ENCODE results near the gene TBX21.

Gene TBX21, protein sequence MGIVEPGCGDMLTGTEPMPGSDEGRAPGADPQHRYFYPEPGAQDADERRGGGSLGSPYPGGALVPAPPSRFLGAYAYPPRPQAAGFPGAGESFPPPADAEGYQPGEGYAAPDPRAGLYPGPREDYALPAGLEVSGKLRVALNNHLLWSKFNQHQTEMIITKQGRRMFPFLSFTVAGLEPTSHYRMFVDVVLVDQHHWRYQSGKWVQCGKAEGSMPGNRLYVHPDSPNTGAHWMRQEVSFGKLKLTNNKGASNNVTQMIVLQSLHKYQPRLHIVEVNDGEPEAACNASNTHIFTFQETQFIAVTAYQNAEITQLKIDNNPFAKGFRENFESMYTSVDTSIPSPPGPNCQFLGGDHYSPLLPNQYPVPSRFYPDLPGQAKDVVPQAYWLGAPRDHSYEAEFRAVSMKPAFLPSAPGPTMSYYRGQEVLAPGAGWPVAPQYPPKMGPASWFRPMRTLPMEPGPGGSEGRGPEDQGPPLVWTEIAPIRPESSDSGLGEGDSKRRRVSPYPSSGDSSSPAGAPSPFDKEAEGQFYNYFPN

DNA sequence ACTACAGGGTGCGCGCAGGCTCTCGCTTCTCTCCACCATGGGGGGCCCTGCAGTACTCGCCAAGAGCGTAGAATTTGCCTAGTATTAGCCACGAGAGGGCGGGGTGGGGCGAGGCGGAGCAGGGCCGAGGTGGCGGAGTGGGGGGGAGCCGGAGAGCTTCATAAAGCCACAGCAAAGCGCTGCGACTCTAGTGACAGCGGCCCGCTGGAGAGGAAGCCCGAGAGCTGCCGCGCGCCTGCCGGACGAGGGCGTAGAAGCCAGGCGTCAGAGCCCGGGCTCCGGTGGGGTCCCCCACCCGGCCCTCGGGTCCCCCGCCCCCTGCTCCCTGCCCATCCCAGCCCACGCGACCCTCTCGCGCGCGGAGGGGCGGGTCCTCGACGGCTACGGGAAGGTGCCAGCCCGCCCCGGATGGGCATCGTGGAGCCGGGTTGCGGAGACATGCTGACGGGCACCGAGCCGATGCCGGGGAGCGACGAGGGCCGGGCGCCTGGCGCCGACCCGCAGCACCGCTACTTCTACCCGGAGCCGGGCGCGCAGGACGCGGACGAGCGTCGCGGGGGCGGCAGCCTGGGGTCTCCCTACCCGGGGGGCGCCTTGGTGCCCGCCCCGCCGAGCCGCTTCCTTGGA is at the start of gene TBX21:
Gene TBX21, plus strand, starts transcription at position 190 of the 627 bp plus-strand sequence. Its CDS starts 219 bp downstream, at position 409.
- in situ Hi-C loops (cut with MboI; ENCODE audit: low sequenced_read_pairs) = no loop called here

DNA sequence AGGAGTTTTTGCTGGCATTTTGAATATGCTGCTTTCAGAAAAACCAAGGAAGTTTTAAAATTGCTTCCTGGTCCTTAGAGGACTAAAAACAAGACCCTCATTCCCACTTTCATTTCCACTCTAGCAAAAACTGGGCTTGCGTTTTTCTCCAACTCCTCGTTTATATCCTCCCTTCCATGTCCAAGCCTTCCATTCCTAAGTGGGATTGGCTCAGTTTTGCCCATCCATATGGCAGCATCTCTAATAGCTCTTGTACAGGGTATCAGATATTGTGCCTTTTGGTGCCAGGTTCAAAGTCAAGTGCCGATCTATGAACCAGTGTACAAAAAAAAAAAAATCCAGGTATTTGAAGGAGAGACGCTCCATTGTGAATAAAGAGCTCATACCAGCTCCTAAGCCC is 49.0 kb upstream of the TBX21 start:
- in situ Hi-C loops (cut with MboI; ENCODE audit: low sequenced_read_pairs) = no loop called here

DNA sequence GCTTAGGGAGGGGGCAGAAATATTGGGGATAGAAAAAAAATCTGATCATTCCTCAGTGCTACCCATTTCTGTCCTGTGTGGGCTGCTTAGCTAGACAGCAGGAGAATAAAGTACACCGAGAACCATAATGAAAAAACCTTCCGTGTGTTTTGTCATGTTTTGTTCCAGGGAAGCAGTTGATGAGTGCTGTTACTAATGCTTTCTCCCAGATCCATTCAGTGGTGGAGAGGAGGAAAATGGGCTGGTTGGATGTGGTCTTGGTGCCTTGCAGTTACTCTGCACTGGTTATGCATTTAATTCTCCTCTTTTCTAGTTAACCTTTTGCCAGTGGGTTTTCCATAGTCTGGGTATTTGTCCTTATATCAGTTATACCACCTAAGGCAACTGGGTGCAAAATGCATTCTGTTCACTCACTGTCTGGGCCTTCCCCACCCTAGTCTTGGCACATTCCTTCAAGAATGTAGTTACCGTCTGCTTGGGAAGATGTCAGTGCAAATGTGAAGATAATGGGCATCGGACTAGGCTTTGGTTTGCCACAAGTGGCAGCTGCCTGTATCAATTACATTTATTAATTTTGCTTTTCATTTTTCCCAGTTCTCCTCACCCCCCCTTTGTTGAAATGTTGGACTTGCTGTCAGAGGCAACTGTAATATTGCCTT is 48.4 kb upstream of the TBX21 start:
- in situ Hi-C loops (cut with MboI; ENCODE audit: low sequenced_read_pairs) = no loop called here

DNA sequence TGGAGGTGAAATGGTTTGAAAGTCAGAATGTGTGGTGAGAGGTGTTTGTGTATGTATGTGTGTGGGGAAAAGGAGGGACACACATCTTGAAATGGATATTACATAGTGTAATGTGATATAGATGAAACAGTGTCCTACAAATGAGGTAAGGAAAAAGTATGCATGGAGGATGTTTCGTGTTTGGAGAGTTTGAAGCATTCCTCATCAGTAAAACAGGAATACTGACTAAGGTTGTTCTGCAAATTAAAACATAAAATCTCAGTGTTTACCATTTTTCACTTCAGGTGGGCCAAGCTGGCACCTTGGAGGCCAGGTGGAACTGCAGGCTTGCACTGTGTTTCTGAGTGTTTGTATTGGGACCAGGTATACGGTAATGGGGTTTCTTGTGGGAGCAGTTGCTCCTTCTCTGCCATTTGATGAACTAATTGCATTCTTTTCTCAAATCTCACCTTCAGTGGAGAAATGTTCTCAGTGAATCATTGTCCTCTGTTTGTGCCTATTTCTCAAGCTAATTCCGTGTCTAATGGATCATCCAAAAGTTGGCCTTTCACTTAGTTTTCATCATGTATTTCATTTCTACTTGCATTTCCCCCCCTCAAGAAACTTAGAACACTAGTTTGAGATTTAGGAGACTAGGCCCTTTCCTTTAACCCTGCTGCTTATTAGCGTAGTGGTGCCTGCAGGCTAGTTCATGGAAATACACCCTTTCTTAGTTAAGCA is 47.3 kb upstream of the TBX21 start:
- in situ Hi-C loops (cut with MboI; ENCODE audit: low sequenced_read_pairs) = no loop called here

DNA sequence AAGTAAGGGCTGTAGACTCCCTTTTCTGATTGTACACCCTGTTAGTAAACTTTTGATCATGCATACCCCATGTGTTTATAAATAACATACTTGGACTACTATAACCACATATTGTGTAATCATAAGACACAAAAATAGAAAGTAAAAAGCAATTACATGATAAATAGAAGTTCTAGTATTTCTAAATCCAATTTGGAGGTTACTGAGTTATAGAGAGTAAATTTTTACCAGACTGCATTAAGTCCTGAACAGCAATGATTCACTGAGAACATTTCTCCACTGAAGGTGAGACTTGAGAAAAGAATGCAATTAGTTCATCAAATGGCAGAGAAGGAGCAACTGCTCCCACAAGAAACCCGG is 46.8 kb upstream of the TBX21 start:
- in situ Hi-C loops (cut with MboI; ENCODE audit: low sequenced_read_pairs) = no loop called here

DNA sequence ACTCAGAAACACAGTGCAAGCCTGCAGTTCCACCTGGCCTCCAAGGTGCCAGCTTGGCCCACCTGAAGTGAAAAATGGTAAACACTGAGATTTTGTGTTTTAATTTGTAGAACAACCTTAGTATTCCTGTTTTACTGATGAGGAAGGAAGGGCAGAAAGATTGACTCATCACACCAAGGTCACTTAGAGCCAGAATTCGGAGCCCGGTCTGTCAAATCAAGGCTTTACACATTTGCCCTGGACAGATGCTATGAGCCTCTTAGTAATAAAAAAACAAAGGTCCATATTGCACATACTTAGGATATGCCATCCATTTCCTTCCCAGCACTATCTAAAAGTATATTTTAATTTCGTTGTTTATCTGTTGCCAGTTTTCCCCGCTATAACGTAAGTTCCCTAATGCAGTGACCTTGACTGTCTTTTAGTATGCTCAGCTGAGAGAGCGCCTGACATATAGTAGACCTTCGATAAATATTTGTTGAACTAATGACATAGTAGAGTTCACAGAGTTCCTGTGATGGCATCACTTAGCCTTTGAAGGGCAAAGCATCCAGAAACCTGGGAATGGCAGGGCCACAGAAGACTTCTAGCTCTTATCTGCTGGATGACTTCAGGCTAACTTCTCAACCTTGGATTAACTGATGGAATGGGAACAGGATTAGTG is 46.2 kb upstream of the TBX21 start:
- in situ Hi-C loops (cut with MboI; ENCODE audit: low sequenced_read_pairs) = no loop called here

DNA sequence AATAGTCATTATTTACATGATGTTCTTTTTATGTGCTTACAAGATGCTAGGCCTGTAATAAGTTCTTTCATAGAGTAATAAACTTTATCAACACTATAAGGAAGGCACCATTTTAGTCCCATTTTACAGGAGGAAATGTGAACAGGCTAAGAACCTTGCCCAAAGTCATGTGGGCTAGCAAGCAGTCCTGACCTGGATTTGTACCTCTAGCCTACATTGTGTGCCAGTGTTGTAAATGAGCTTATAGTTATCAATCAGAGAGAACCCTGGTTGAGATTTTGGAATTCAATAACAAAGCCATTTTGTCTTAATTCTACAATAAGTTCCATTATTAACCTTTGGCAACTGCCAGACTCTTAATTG is 45.7 kb upstream of the TBX21 start:
- in situ Hi-C loops (cut with MboI; ENCODE audit: low sequenced_read_pairs) = no loop called here

DNA sequence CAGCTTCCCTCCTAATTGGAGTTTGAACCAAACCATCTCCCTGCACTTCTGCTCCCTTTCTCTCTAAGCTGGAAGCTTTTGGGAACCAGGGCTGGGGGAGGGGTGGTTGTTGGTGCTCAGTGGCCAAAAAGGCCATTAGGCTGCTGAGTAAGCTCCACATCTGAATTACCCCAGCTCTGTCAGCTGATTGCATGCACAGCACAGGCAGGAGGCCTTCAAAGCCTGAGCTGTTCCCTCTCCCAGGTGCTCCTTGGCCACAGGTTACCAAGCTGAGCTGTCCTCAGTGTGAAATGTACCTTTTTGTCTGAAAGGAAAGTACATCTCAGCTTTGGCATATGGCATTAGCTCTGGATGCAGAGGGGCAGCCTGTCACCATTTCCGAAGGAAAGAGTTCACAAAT is 45.3 kb upstream of the TBX21 start:
- in situ Hi-C loops (cut with MboI; ENCODE audit: low sequenced_read_pairs) = no loop called here

DNA sequence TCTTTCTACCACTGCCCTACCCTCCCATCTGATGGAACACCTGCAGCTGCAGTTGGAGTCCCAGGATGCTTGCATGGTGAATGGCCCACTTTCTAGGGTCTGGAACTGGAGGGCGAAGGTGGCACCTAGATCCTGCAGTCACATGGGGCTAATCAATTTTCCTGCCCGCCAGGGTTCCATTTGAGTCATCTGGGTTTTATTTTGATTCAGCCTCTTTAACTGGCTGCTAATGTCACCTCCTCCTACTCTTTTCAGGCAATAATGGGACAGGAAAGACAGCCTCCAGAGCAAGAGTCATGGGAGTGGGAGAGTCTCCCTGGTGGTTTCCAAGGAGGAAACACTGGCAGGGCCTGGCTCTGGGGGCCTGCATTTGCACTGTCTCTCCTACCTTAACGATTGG is 42.9 kb upstream of the TBX21 start:
- in situ Hi-C loops (cut with MboI; ENCODE audit: low sequenced_read_pairs) = no loop called here

DNA sequence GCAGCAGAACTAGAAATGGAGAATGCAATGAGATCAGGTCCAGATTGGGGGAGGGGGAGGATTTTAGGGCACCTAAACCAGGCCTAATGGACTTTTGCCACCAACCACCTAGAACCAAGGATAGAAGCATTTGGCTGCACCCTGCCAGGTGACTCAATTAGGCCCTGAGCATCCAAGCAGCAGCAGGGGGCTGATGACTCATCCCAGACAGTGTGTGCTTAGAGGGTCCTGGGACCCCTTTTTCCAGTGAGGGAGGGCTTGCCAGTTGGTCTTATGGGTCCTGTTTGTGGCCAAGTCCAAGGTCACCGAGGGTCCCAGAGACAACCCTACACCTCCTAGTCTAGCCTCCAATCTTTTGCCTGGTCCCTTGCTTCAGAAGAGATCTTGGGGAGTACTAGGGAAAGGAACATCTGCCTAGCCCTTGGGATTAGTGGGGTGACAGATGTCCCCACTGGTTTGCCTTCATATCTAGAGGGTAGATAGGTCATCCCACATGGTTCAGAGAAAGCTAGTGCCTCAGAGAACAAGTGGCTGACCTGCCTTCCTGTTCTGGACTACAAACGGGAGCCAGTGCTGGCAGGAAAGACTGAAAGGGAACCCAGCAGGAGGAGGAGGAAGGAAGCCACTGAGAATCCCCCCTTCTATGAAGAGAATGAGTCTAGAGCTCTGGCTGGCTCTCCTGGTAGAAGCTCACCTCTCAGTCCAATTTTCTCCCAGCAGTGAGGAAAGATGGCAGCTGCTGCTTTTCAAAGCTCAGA is 40.7 kb upstream of the TBX21 start:
- in situ Hi-C loops (cut with MboI; ENCODE audit: low sequenced_read_pairs) = no loop called here

DNA sequence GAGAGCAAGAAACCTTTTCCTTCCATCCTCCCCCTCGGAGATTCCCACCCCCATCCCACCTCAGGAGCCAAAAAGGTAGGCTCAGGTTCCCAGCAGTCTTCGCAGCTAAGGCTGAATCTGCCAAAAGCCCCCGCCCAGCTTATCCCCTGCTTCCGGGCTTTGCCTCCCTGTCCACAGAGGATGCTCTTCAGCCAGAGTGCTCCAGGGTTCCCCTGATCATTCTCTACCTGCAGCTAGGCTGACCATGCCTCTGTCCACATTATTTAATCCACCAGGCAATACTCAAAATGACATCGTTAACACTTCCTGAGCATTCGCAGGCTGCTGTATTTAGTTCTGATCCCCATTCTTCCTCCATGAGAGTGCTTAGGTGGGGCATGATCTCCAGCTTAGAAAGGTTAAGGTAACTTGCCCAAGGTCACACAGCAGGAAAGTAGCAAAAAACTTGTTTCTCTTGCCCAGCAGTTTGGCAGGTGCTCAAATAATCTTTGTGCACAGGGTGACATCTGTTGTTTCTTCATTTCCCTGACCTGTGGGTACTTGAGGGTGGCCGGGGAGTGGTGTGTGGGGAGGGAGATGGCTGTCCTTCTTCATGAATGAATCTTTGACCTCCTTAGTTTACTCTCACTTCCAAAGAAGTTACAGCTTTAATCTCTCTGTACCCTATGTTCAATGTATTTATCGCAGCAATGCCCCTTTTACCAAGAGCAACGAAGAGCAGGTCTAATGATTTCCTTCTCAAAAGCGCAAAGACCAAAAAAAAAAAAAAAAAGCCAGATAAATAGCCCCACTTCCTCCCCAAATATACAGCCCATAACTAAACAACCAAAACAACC is 39.9 kb upstream of the TBX21 start:
- in situ Hi-C loops (cut with MboI; ENCODE audit: low sequenced_read_pairs) = no loop called here

DNA sequence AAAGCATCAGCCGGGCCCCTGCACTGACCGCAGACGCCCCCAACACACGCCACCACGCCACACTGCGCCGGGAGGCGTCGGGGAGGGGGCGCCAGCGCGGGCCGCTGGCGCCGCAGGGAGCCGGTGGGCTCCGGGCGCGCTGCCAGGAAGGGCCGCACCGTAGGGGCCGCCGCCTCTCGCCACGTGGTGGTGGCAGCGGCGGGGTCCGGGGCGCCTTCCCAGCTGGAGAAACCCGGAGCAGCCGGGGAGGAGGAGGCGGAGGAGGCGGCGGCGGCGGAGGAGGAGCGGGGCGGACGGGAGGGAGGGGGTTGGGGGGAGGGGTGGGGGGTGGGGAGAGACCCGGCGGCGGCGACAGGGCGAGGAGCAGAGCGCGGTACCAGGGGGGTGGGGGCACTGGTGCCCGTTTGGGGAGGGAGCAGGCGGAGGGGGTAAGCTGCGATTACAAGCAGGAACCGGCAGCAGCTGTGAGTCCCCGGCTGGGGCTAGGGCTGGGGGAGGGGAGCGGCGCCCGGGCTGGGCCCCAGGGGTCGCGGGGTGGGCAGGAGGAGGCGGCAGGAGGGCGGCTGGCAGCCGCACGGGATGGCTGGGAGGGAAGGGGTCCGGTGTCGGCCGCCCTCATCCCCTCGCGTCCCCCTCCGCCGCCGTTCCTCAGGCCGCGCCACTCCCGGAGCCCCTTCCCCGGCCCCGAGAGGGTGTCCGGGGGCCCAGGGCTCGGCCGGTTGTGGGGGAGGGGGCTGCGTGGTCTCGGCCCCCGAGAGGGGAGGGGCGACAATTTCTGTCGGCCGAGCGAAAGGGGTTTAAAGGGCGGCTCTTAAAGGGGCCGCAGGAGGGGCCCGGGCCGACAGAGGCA is 39.1 kb upstream of the TBX21 start, which contains the start of gene TBKBP1:
Gene TBKBP1, plus strand, starts transcription at position 431 of the 850 bp plus-strand sequence. CDS start 1,952 bp downstream, outside the sequence.
- in situ Hi-C loops (cut with MboI; ENCODE audit: low sequenced_read_pairs) = no loop called here

DNA sequence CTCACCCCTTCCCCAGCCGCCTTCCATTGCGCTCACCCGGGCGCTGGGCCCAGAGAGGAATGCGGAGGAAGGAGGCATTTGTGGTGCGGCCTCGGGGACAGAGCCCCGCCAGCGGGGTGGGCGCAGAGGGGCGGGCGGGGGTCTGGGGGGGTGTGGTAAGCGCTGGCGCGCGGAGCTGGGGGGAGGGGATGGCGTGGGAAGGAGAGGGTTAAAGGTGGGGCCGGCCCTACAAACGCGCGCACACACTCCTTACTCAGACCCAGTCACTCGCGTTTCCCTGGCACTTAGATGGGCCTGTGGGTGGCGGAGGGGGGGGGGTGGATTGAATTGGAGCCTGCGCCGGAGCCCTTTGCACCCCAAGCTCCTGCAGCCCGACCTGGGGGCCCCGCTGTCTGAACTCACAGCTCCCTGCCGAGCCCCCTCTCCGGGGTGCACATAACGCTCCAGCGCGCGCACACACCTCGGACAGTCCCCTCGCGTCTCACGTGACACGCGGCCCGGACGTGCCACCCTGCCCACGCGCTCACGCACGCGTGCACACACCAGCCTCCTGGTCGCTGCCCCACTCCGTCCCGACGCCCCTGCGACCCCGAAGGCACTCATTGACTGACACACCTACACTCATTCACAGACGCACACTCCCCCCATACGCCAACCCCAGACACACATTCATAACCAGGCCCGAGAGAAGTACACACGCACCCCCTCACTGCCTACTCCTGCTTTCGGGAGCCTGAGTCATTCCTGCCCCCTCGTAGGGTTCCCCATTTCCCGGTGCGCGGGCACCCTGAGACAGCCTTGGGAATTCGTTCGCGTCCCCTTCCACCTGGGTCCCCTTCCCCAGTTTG is 38.2 kb upstream of the TBX21 start:
- in situ Hi-C loops (cut with MboI; ENCODE audit: low sequenced_read_pairs) = no loop called here

DNA sequence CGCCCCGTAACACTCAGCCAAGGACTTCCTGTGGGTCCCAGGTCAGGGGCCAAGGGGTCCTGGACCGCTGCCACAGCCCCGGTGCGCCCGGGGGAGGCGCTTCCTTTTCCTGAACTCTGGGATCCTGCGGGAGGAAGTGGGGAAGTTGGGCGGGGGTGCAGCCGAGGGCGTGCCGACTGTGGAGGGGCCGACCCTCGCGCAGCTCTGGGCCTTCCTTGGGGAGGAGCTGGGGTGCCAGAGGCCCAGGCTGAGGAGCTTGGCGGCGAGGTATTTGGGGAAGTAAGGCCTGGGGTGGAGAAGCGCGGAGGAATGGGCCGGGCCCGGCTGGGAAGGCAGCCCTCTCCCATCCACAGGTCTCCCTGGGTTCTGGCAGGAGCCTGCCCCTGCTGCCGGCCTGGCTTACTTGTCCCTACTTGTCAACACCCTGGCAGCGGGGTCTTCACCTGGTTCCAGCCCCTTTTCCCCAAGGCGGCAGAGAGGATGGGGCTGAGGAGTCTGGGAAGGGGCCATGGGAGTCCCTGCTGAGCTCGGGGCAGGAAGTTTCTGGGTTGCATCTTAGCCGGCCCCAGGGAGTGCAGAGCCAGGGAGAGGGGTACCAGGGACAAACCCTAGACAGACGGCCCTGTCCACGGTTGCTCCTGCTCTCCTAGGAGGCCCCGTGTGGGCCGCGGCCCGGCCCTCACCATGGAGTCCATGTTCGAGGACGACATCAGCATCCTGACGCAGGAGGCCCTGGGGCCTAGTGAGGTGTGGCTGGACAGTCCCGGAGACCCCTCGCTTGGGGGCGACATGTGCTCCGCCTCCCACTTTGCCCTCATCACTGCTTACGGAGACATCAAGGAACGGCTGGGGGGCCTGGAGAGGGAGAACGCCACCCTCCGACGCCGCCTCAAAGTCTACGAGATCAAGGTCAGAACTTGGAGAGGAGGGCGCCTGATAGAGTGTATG is 37.3 kb upstream of the TBX21 start:
- in situ Hi-C loops (cut with MboI; ENCODE audit: low sequenced_read_pairs) = no loop called here

DNA sequence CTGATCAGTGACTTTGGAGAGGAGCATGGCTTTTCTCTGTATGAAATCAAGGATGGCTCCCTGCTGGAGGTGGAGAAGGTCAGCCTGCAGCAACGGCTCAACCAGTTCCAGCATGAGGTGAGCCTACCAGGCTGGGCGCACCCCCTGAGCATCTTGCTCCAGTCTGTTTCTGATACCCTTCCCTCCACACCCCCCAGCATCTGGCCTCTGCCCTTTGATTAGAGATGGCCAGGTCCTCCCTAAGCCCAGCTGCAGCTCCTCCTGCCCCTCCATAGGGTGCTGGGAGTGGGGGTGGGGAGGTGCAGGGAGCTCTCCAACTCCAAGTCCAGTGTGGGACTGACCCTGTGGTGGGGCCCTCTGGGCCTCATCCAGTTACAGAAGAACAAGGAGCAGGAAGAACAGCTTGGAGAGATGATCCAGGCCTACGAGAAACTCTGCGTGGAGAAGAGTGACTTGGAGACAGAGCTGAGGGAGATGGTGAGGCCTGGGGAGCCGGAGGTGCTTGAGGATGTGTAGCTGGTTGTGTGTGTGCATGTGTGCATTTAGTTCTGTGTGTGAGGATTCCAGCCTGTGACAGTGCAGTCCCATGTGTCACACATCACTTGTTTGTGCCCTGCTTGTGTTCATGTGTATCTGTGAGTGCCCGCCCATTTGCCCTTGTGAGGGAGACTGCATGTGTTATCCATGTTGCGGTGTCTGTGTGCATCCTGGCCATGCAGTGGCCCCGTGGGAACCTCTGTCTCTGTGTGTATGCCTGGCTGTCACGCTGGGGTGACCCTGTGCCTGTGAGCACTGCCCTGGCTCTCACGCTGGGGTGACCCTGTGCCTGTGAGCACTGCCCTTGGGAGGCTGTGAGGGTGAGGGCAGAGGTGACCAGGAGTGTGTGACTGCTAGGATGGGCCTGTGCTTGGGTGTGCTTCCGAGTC is 36.1 kb upstream of the TBX21 start:
- in situ Hi-C loops (cut with MboI; ENCODE audit: low sequenced_read_pairs) = no loop called here
